ENCODE results near the gene EPHX1.

EPHX1 gene

GRCh38 chr1:225842788-225843425 lies 33.0 kb downstream of the EPHX1 start:
- DNase-seq (ENCODE audit: low read depth in 3 of 3): no peak

- DNase-seq (ENCODE audit: low read depth in 3 of 3): no peak
Measured at GRCh38 chr1:225843426-225843795, 33.5 kb downstream of the EPHX1 start.

DNA sequence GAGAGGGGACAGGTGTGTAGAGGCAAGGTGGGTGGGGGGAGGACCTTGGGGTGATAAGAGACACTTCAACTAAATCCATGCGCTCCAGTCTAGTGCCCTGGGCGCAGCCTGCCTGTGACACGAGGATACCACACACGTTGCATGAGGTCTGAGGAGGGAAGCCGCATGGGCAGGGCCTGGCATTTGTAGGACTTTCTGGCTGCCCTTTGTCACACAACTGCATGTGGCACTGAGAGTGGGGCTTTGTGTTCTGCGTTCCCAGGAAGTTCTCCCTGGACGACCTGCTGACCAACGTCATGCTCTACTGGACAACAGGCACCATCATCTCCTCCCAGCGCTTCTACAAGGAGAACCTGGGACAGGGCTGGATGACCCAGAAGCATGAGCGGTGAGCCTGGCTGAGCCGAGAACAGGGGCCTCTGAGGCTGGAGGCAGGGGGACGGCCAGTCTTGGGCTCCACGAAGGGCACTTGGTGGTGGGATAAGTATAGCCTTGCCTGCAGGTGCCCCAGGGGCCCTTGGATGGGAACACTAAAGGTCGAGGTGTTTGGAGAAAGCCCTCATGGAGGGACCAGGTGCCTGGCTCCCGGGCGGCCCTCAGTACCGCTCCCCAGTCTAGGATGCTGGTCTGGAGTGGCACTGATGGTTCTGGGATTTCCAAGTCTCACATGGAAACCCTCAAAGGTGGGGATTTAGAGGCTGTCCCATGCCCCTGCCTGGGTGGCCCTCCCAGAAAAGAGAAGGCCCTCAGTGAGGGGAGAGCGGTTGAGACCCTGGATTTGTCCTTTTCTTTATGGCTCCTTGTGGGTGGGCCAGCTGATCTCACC lies 34.5 kb downstream of the EPHX1 start:
- DNase-seq (ENCODE audit: low read depth in 3 of 3): no peak

DNA sequence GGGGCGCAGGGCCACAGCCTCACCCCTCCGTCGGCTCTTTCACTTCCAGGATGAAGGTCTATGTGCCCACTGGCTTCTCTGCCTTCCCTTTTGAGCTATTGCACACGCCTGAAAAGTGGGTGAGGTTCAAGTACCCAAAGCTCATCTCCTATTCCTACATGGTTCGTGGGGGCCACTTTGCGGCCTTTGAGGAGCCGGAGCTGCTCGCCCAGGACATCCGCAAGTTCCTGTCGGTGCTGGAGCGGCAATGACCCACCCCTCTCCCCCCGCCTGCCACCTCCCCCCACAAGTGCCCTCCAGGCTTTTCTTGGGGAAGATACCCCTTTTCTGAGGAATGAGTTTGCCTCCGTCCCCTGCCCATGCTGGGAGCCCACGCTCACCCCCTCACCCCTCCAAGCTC lies 35.2 kb downstream of the EPHX1 start:
- no peak for DNase-seq (ENCODE audit: low read depth in 3 of 3)

DNA sequence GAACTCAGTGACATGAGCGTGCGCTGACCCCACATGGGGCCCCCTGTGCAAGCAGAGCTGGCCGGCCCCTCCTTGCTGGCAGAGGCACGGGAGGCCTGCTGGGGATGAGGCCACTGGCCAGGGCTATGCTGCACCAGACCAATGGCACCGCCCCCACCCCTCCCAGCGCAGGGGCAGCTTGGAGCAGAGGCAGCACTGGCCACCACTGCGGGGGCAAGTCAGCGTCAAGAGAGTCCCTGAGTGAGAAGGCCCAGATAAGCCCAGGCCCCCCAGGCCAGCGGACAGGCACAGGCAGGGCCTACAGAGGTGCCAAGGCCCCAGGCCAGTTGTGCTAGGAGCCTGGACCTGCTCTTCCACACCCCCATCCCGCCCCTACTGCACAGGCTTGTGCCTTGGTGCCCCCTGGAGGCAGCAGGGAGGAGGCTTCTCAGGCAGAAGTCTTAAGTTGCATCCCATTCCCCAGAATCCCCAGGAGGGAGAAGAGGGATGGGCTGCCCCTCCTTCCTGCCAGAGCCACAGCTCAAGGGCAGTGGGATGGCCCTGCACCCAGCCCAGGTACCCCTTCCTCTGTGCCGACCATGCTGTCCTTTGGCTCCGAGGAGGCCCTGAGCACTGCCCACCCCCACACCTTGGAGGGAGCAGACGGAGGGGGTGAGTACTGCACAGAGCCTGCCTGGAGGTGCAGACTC lies 35.8 kb downstream of the EPHX1 start:
- peak in 1 of 3 donors; percentile 9 for DNase-seq (ENCODE audit: low read depth in 3 of 3)

DNA sequence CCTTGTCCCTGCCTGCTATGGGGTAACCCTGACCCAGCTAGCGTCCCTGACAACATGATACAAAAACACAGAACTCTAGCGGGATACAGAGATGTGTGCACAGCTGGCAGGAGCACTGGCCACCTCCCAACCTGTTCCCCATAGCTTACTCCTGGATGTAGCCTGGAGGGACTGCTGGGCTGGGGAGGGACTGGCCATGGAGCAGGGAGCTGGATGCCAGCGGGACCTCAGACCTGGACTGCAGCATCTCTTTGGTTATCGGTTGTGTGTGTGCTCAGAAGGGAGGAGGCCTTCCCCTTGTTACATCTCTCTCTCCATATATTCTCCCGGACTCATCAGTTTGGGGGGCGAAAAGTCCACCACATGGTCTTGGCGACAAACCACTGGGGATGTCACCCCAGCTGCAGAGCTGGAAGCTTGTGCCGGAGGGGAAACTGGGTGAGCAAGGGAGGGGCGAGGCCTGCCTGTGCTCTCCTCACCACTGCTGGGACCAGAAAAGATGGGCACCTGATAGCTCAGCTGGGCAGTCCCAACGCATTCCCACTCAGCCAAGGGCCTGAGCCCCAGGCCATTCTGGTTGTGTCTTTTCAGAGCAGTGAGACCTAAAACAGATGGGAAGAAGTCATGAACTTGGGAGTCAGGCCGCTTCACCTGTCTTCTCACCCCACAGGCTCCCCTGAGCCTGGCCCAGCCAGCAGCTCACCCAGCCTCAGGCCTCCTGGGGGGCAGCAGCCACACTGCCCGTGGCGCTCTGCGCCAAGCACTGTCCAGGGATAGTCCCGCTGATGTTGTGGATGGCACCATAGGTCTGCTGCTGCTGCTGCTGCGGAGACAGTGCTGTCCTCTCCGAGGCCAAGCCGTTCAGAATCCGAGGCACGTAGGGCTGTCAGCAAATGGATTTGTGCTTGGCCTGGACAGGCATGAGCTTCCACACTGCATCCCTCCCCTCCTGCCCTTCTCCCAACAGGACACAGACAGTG lies 36.7 kb downstream of the EPHX1 start:
- no peak for DNase-seq (ENCODE audit: low read depth in 3 of 3)

DNA sequence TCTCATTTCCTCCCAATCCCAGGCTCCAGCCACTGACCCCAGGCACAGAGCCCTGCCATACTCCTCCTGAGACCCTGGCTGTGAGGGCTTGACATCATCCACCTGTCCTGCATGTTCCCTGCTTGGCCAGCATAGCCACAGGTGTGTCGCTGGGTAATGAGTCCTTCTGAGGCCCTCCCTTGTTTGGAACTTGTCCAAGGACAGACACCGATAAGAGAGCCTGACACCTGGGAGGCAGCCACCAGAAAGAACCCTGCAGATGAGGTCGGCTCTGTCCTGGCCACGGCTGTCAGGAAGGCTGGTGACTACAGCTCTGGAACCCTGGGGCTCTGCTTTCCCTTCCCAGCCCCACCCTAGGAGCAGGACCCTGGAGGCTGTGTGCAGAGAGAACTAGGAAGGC lies 37.7 kb downstream of the EPHX1 start:
- DNase-seq (ENCODE audit: low read depth in 3 of 3): no peak

GRCh38 chr1:225848030-225848955 lies 38.4 kb downstream of the EPHX1 start:
- DNase-seq (ENCODE audit: low read depth in 3 of 3): no peak

DNA sequence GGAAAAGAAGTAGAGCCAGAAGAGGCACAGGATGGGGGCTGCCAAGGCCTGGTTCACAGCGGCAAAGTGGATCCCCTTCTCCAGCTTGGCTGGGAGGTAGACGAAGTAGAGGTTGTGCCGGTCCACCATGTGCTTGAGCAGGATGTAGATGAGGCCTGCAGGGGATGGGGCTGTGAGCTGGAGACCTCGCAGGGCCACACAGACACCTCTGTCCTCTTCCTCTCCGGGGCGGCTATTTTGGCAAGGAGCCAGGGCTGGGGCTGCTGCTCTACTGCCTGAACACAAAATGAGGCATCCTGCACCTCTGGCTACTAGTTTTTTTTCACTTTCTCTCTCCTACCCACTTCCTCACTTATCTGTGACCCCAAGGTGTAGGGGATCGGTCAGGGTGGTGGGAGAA lies 40.0 kb downstream of the EPHX1 start:
- no peak for DNase-seq (ENCODE audit: low read depth in 3 of 3)

GRCh38 chr1:225850370-225850769 lies 40.4 kb downstream of the EPHX1 start:
- DNase-seq (ENCODE audit: low read depth in 3 of 3): no peak

- DNase-seq (ENCODE audit: low read depth in 3 of 3): no peak
Measured at GRCh38 chr1:225851805-225852204, 41.9 kb downstream of the EPHX1 start.

- no peak for DNase-seq (ENCODE audit: low read depth in 3 of 3)
Measured at GRCh38 chr1:225852413-225853124, 42.6 kb downstream of the EPHX1 start.

GRCh38 chr1:225853441-225853840 lies 43.5 kb downstream of the EPHX1 start:
- no peak for DNase-seq (ENCODE audit: low read depth in 3 of 3)

DNA sequence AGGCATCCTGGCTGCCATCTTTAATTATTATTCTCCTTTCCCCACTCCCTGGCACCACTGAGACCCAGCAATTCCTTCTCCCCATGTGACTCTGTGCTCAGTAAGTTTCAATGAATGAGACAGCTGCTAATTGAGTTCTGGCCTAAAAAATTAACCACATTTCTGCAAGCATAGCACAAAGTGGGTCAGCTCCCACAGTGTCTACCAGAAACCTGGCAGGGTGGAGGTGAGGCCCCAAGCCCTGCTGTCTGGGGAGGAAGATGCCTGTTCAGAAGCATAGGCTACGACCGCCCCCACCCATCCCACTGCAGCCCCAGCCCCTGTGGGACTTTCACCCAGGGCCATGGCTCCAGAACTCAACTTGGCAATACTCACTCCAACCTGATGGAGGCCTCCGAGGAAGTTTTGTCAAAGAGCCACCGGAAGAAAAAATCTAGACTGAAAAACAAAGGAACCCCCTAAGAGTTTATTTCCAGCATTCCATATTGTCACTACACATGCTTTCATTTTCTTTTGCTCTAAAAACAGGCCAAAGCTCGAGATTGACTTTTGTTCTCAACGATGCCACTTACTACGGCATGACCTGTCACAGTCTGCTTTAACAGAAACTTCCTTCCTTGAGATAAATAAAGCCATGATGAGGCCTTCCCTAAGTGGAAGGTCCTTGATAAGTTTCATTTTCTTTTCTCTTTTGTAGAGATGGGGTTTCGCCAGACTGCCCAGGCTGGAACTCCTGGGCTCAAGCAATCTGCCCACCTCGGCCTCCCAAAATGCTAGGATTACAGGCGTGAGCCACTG lies 45.8 kb downstream of the EPHX1 start:
- no peak for DNase-seq (ENCODE audit: low read depth in 3 of 3)

- no peak for DNase-seq (ENCODE audit: low read depth in 3 of 3)
Measured at GRCh38 chr1:225857256-225857655, 47.3 kb downstream of the EPHX1 start.

GRCh38 chr1:225859151-225859550 lies 49.2 kb downstream of the EPHX1 start:
- no peak for DNase-seq (ENCODE audit: low read depth in 3 of 3)

GRCh38 chr1:225860107-225860506 lies 50.2 kb downstream of the EPHX1 start:
- no peak for DNase-seq (ENCODE audit: low read depth in 3 of 3)

DNA sequence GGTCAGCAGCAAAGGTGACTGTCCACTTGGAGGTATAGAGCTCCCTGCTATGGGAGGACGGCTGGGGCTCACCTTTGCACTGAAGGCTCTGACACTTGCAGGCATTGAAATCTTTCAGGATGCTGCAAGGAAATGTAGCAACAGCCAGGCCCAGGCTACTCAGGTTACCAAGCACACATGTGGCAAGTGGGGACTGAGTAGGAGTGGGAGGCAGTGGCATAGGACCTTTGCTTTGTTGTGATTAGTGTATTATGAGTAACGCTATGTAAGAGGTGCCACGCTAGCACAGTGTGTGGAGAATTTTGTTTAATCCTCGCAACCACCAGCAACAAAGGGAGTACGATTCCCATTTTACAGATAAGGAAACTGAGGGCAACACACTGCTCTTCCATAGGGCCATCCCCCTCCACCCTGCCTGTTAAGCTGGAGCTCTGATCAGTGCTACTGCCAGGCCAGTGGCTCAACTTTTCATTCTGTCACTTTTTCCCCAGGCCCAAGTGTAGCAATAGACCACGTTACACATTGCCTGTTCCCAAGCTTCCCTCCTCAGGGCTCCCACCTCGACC lies 51.0 kb downstream of the EPHX1 start:
- no peak for DNase-seq (ENCODE audit: low read depth in 3 of 3)

Measured in stimulated activated CD4-positive, alpha-beta T cell treated with anti-CD3 and anti-CD28 coated beads, TNF-alpha, amount 100 ng/mL, for 48 hours (primary cell).